Activated naive CD4-positive, alpha-beta T cell treated with anti-CD3 and anti-CD28 coated beads for 36 hours (primary cell): Measurements from ENCODE around the gene CAPZB. TPM values are rescaled to one million over a fixed set of nuclear protein-coding genes. Genes with fewer than 3 reads are reported as not detected.

Experiments
- CTCF ChIA-PET: fragments of 350-600 bp; sonication (Branson Sonifier 250); formaldehyde crosslinking; loops from one replicate; lab custom pipeline; 2021; ENCODE audit warnings: antibody characterized with exemption; lab: Charles Lee
- DNase-seq: peaks from one replicate; pipeline ENCODE4 v3.0.0-alpha.2; 2020
- H3K27ac Mint-ChIP-seq: one replicate; pipeline ENCODE4 v1.8.0; 2021; ENCODE audit warnings: mild to moderate bottlenecking, mixed read lengths
- H3K27me3 Mint-ChIP-seq: one replicate; pipeline ENCODE4 v1.8.0; 2021; ENCODE audit warnings: low read depth, mixed read lengths
- H3K36me3 Mint-ChIP-seq: one replicate; pipeline ENCODE4 v1.8.0; 2021; ENCODE audit warnings: low read depth, mixed read lengths
- H3K4me1 Mint-ChIP-seq: one replicate; pipeline ENCODE4 v1.8.0; 2021; ENCODE audit warnings: low read depth, mixed read lengths
- H3K4me3 Mint-ChIP-seq: one replicate; pipeline ENCODE4 v1.8.0; 2021; ENCODE audit warnings: mild to moderate bottlenecking, moderate library complexity, mixed read lengths
- H3K9me3 Mint-ChIP-seq: one replicate; pipeline ENCODE4 v1.8.0; 2021; ENCODE audit warnings: mixed read lengths
- intact Hi-C: fragments of 100-400 bp; cut with micrococcal nuclease; formaldehyde crosslinking; loops from one replicate; pipeline ENCODE4 v1.15.1; 2023
- total RNA-seq, 2 experiments: library from RNA; stranded (reverse); gene quantifications; one replicate each; pipeline ENCODE4 v1.2.3, GENCODE V29; 2021

The CAPZB gene
- total RNA-seq, 2 experiments from 2014 or later = 362 to 381 TPM

GRCh38 chr1:19317126-19317910 is 168.0 kb downstream of the CAPZB start:
- H3K36me3 Mint-ChIP-seq = no peaks in the 10 kb centered on the region
- DNase-seq = no peak
- intact Hi-C loops = no loop called here
- CTCF ChIA-PET = interaction anchor here (0.6 kb wide), 1 partner anchor 181 kb away, joined by 4 read pairs; no protein-coding TSS in a partner anchor
- H3K27ac Mint-ChIP-seq = no peak overlapping the region
- H3K4me1 Mint-ChIP-seq = peaks cover 16% of the 10 kb centered on the region
- no peaks in the 10 kb centered on the region for H3K27me3 Mint-ChIP-seq
- H3K4me3 Mint-ChIP-seq = no peak overlapping the region
- no peaks in the 10 kb centered on the region for H3K9me3 Mint-ChIP-seq

GRCh38 chr1:19315378-19316198 is 169.8 kb downstream of the CAPZB start:
- CTCF ChIA-PET = no interaction called here
- DNase-seq = no peak
- Mint-ChIP-seq H3K36me3 (no peaks in the 10 kb centered on the region), H3K4me3 (no peak overlapping the region), H3K27me3 (no peaks in the 10 kb centered on the region), H3K4me1 (peaks cover 22% of the 10 kb centered on the region), H3K27ac (no peak overlapping the region), H3K9me3 (no peaks in the 10 kb centered on the region)
- intact Hi-C loops = no loop called here

- Mint-ChIP-seq H3K4me1 (peaks cover 25% of the 10 kb centered on the region), H3K27ac (no peak overlapping the region), H3K9me3 (no peaks in the 10 kb centered on the region), H3K36me3 (no peaks in the 10 kb centered on the region), H3K4me3 (no peak overlapping the region), H3K27me3 (no peaks in the 10 kb centered on the region)
- DNase-seq = no peak
- CTCF ChIA-PET = interaction anchor here (1.2 kb wide), 1 partner anchor 337 kb away, joined by 3 read pairs; no protein-coding TSS in a partner anchor
- intact Hi-C loops = no loop called here
These were observed 171.1 kb downstream of the CAPZB start for GRCh38 chr1:19313961-19314882.

- Mint-ChIP-seq H3K4me3 (no peak overlapping the region), H3K36me3 (no peaks in the 10 kb centered on the region), H3K9me3 (no peaks in the 10 kb centered on the region), H3K27ac (no peak overlapping the region), H3K27me3 (no peaks in the 10 kb centered on the region), H3K4me1 (peaks cover 25% of the 10 kb centered on the region)
- intact Hi-C loops = no loop called here
- DNase-seq = no peak
- CTCF ChIA-PET = interaction anchor here (1.0 to 1.2 kb wide), 2 partner anchors 337 to 340 kb away, joined by 3 read pairs; no protein-coding TSS in a partner anchor
These were observed 171.7 kb downstream of the CAPZB start for GRCh38 chr1:19313636-19313959.

- DNase-seq = no peak
- CTCF ChIA-PET = interaction anchor here (1.0 to 1.2 kb wide), 2 partner anchors 338 to 341 kb away, joined by 3 read pairs; no protein-coding TSS in a partner anchor
- no peak overlapping the region for H3K27ac Mint-ChIP-seq
- intact Hi-C loops = loop anchor here (1.0 kb wide), 1 partner anchor 283 kb away; a partner anchor contains a TSS
- H3K9me3 Mint-ChIP-seq = no peaks in the 10 kb centered on the region
- peaks cover 25% of the 10 kb centered on the region for H3K4me1 Mint-ChIP-seq
- H3K27me3 Mint-ChIP-seq = no peaks in the 10 kb centered on the region
- H3K36me3 Mint-ChIP-seq = no peaks in the 10 kb centered on the region
- H3K4me3 Mint-ChIP-seq = peak overlapping the region; percentile 74
These were observed 172.3 kb downstream of the CAPZB start for GRCh38 chr1:19312782-19313635.

- Mint-ChIP-seq H3K27me3 (no peaks in the 10 kb centered on the region), H3K36me3 (peaks cover 4% of the 10 kb centered on the region), H3K9me3 (no peaks in the 10 kb centered on the region), H3K27ac (no peak within 1 kb of the TSS), H3K4me3 (peak within 1 kb of the TSS; percentile 83), H3K4me1 (peaks cover 25% of the 10 kb centered on the region)
- CTCF ChIA-PET = interaction anchor here (1.0 kb wide), 1 partner anchor 342 kb away, joined by 3 read pairs; no protein-coding TSS in a partner anchor
- intact Hi-C loops = loop anchor here (1.0 kb wide), 1 partner anchor 284 kb away; a partner anchor contains a TSS
- DNase-seq = peak; percentile 86
These were observed 173.2 kb downstream of the CAPZB start, which contains the start of the genes AKR7A2 and SLC66A1 for GRCh38 chr1:19311931-19312781. Gene AKR7A2, minus strand, starts transcription at chr1:19312144. Its CDS starts 20 bp downstream, at chr1:19312124. Gene SLC66A1, plus strand, starts transcription at chr1:19312326. Its CDS starts 5,352 bp downstream, at chr1:19317678.

GRCh38 chr1:19311503-19311930 is 173.8 kb downstream of the CAPZB start:
- no peak overlapping the region for H3K27ac Mint-ChIP-seq
- H3K9me3 Mint-ChIP-seq = no peaks in the 10 kb centered on the region
- H3K4me1 Mint-ChIP-seq = peaks cover 25% of the 10 kb centered on the region
- CTCF ChIA-PET = interaction anchor here (0.7 kb wide), 1 partner anchor 47 kb away, joined by 3 read pairs; no protein-coding TSS in a partner anchor
- peak; percentile 27 for DNase-seq
- intact Hi-C loops = no loop called here
- peaks cover 4% of the 10 kb centered on the region for H3K36me3 Mint-ChIP-seq
- H3K4me3 Mint-ChIP-seq = peak overlapping the region; percentile 83
- no peaks in the 10 kb centered on the region for H3K27me3 Mint-ChIP-seq

- CTCF ChIA-PET = interaction anchor here (0.6 to 1.3 kb wide), 3 partner anchors 46 to 398 kb away, joined by 3 to 4 read pairs (median 3); no protein-coding TSS in a partner anchor
- intact Hi-C loops = no loop called here
- no peak overlapping the region for H3K27ac Mint-ChIP-seq
- H3K4me1 Mint-ChIP-seq = peaks cover 22% of the 10 kb centered on the region
- no peaks in the 10 kb centered on the region for H3K27me3 Mint-ChIP-seq
- H3K4me3 Mint-ChIP-seq = peak overlapping the region; percentile 83
- peaks cover 4% of the 10 kb centered on the region for H3K36me3 Mint-ChIP-seq
- DNase-seq = no peak
- no peaks in the 10 kb centered on the region for H3K9me3 Mint-ChIP-seq
These were observed 174.4 kb downstream of the CAPZB start for GRCh38 chr1:19310720-19311502.

- H3K36me3 Mint-ChIP-seq = peaks cover 8% of the 10 kb centered on the region
- DNase-seq = no peak
- CTCF ChIA-PET = interaction anchor here (0.6 to 1.3 kb wide), 2 partner anchors 37 to 397 kb away, joined by 3 read pairs; no protein-coding TSS in a partner anchor
- peaks cover 17% of the 10 kb centered on the region for H3K4me1 Mint-ChIP-seq
- no peaks in the 10 kb centered on the region for H3K9me3 Mint-ChIP-seq
- no peak overlapping the region for H3K27ac Mint-ChIP-seq
- H3K27me3 Mint-ChIP-seq = no peaks in the 10 kb centered on the region
- intact Hi-C loops = no loop called here
- no peak overlapping the region for H3K4me3 Mint-ChIP-seq
These were observed 175.3 kb downstream of the CAPZB start for GRCh38 chr1:19310061-19310460.
